WERI-Rb-1 (cell line): Measurements from ENCODE around the gene ERG.

ENCODE experiments used
- DNase-seq: peaks from one replicate; pipeline ENCODE4 v3.0.0-alpha.2; 2020
- H3K27ac ChIP-seq: fragments of 250-450 bp; sonication (Bioruptor Pico); 2 replicates; pipeline ENCODE4 v1.5.1; 2020; ENCODE audit warnings: mild to moderate bottlenecking, moderate library complexity
- H3K27me3 ChIP-seq: fragments of 250-450 bp; sonication (Bioruptor Pico); 2 replicates; pipeline ENCODE4 v1.5.1; 2021; ENCODE audit warnings: mild to moderate bottlenecking, low read depth, moderate library complexity; ENCODE audit not compliant: insufficient read depth, severe bottlenecking
- H3K36me3 ChIP-seq: fragments of 250-450 bp; sonication (Bioruptor Pico); 2 replicates; pipeline ENCODE4 v1.5.1; 2020; ENCODE audit warnings: mild to moderate bottlenecking, moderate library complexity
- H3K4me3 ChIP-seq: 2 replicates; pipeline ENCODE4 v1.5.1; 2011; ENCODE audit warnings: low read depth, mild to moderate bottlenecking, control low read depth, low read length
- H3K9me3 ChIP-seq: fragments of 250-450 bp; sonication (Bioruptor Pico); 2 replicates; pipeline ENCODE4 v1.5.1; 2021; ENCODE audit warnings: mild to moderate bottlenecking, moderate library complexity; ENCODE audit not compliant: severe bottlenecking
- CTCF ChIP-seq: IDR thresholded peaks from 2 replicates; pipeline ENCODE4 v1.5.1; 2011; ENCODE audit warnings: low read depth, mild to moderate bottlenecking, control low read depth, inconsistent platforms, low read length

The ERG gene

GRCh38 chr21:38384238-38384560 lies 114.1 kb downstream of the ERG start:
- Histone ChIP-seq H3K9me3 (no peaks in the 10 kb centered on the region), H3K4me3 (no peak overlapping the region), H3K36me3 (no peaks in the 10 kb centered on the region), H3K27ac (no peak overlapping the region), H3K27me3 (no peaks in the 10 kb centered on the region)
- DNase-seq, result no peak
- TF ChIP-seq CTCF, result no peak

DNA sequence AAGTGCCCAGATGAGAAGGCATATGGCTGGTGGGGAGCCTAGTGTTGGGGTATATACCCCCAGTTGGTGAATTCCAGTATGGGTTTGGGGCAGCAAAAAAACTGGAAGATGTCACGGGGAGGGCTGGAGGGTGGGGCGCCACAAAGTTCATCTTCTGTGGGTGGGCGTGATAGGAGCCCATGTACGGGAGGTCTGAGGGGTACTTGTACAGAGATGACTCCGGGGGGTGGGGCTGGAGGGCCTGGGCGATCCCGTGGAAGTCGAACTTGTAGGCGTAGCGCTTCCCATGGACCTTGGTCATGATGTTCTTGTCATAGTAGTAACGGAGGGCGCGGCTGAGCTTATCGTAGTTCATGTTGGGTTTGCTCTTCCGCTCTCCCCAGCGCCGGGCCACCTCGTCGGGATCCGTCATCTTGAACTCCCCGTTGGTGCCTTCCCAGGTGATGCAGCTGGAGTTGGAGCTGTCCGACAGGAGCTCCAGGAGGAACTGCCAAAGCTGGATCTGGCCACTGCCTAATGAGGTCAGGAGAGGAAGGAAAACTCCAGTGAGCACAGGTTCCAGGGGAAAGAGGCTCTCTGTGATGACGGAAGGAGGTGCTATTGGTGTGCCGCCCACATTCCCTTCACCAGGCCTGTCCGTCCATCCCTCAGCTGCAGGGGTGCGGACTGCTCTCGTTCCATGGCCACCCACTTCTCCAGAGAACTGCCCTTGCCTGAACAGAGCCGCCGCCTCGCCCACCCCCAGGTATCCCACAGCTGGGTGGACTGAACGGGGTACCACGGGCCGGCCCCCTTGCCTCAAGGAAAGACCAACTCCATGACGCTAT lies 114.7 kb downstream of the ERG start:
- no peak for DNase-seq
- TF ChIP-seq CTCF, result no peak
- Histone ChIP-seq H3K36me3 (no peaks in the 10 kb centered on the region), H3K27me3 (no peaks in the 10 kb centered on the region), H3K4me3 (no peak overlapping the region), H3K9me3 (no peaks in the 10 kb centered on the region), H3K27ac (no peak overlapping the region)

GRCh38 chr21:38380481-38381137 lies 117.7 kb downstream of the ERG start:
- Histone ChIP-seq H3K27ac (no peak overlapping the region), H3K4me3 (no peak overlapping the region), H3K9me3 (no peaks in the 10 kb centered on the region), H3K27me3 (no peaks in the 10 kb centered on the region), H3K36me3 (no peaks in the 10 kb centered on the region)
- no peak for TF ChIP-seq CTCF
- no peak for DNase-seq

GRCh38 chr21:38379147-38379546 lies 119.1 kb downstream of the ERG start:
- H3K4me3 ChIP-seq, result no peak overlapping the region
- DNase-seq, result no peak
- H3K27ac ChIP-seq, result no peak overlapping the region
- peaks cover 4% of the 10 kb centered on the region for H3K9me3 ChIP-seq
- no peak for TF ChIP-seq CTCF
- no peaks in the 10 kb centered on the region for H3K27me3 ChIP-seq
- no peaks in the 10 kb centered on the region for H3K36me3 ChIP-seq

GRCh38 chr21:38377165-38378088 lies 120.8 kb downstream of the ERG start:
- no peak for DNase-seq
- peak; percentile 49 for TF ChIP-seq CTCF
- no peaks in the 10 kb centered on the region for H3K36me3 ChIP-seq
- no peaks in the 10 kb centered on the region for H3K27me3 ChIP-seq
- H3K9me3 ChIP-seq, result peaks cover 8% of the 10 kb centered on the region
- no peak overlapping the region for H3K4me3 ChIP-seq
- H3K27ac ChIP-seq, result no peak overlapping the region
